HepG2 (cell line): ENCODE results near the gene TCF3. TPM values are rescaled to one million over a fixed set of nuclear protein-coding genes. Genes with fewer than 3 reads are reported as not detected.

Source experiments
- ATAC-seq: fragments of 200-7000 bp; cut with Tn5 transposase; 3 replicates; pipeline ENCODE4 v1.9.1; 2020; ENCODE audit warnings: mild to moderate bottlenecking, moderate library complexity
- BruUV-seq: library from RNA; stranded (reverse); fragments of 400-500 nt; replicated peaks from 2 replicates; lab custom pipeline; 2021; lab: Mats Ljungman, UMichigan
- CTCF ChIA-PET: fragments of 300-600 bp; formaldehyde crosslinking; extraction: SDS; loops from one replicate; lab custom pipeline; 2021; ENCODE audit warnings: low total read pairs, inconsistent platforms, low intra/inter-chr PET ratio; lab: Yijun Ruan, JAX
- POLR2A ChIA-PET: fragments of 350-600 bp; sonication (Branson Sonifier 250); formaldehyde crosslinking; loops from one replicate; lab custom pipeline; 2020; ENCODE audit warnings: antibody characterized with exemption, inconsistent platforms; lab: Yijun Ruan, JAX
- DNase-seq: peaks from one replicate; pipeline ENCODE4 v3.0.0-alpha.2; 2015; ENCODE audit warnings: low spot score
- FAIRE-seq: peaks from 3 replicates; lab custom pipeline; 2011; peaks lifted over from hg19 to GRCh38; lab: Jason Lieb, UNC
- H2AFZ ChIP-seq: one replicate; pipeline ENCODE4 v1.6.1; 2011; ENCODE audit warnings: low read length, inconsistent platforms
- H3K27ac ChIP-seq: fragments of 300-600 bp; 3 replicates; pipeline ENCODE4 v1.8.0; 2011; ENCODE audit warnings: mixed run types, mild to moderate bottlenecking, mixed read lengths, low read length, inconsistent platforms; ENCODE audit not compliant: insufficient read depth; ENCODE audit errors: extremely low read length
- H3K27me3 ChIP-seq, 2 experiments: fragments of 200-600 bp in 1 of 2; 2 replicates in 1 of 2; 3 replicates in 1 of 2; pipeline versions ENCODE4 v1.6.0 to v1.8.0; 2011; ENCODE audit warnings: low read length in 2 of 2, mild to moderate bottlenecking in 2 of 2, moderate library complexity in 2 of 2, inconsistent platforms in 1 of 2; ENCODE audit not compliant: insufficient read depth in 2 of 2, control insufficient read depth in 1 of 2
- H3K36me3 ChIP-seq, 2 experiments: fragments of 200-600 bp in 1 of 2; replicated peaks in 1 of 2; 2 replicates in 1 of 2; 3 replicates in 1 of 2; pipeline versions ENCODE4 v1.5.1 to v1.8.0; 2011; ENCODE audit warnings: low read length in 2 of 2, inconsistent platforms in 1 of 2; ENCODE audit not compliant: insufficient read depth in 2 of 2, control insufficient read depth in 1 of 2
- H3K4me1 ChIP-seq: 2 replicates; pipeline ENCODE4 v1.5.1; 2012; ENCODE audit warnings: low read length, inconsistent platforms; ENCODE audit not compliant: insufficient read depth
- H3K4me2 ChIP-seq: 2 replicates; pipeline ENCODE4 v1.6.0; 2011; ENCODE audit warnings: low read depth, low read length, inconsistent platforms
- H3K4me3 ChIP-seq, 3 experiments: fragments of 200-600 bp in 1 of 3; sonication (generic), shearing (Covaris generic) in 1 of 3; replicated peaks in 1 of 3; 2 replicates each; pipeline ENCODE4 v1.5.1; 2011 to 2016; ENCODE audit warnings: low read length in 3 of 3, inconsistent platforms in 2 of 3, low read depth in 2 of 3, mild to moderate bottlenecking in 2 of 3, control low read depth in 1 of 3, mixed read lengths in 1 of 3; ENCODE audit not compliant: insufficient read depth in 1 of 3
- H3K79me2 ChIP-seq: one replicate; pipeline ENCODE4 v1.6.1; 2011; ENCODE audit warnings: low read length, inconsistent platforms; ENCODE audit not compliant: insufficient read depth
- H3K9ac ChIP-seq: 2 replicates; pipeline ENCODE4 v1.6.0; 2011; ENCODE audit warnings: mild to moderate bottlenecking, low read depth, low read length, inconsistent platforms; ENCODE audit not compliant: insufficient read depth
- H3K9me3 ChIP-seq: 2 replicates; pipeline ENCODE4 v1.5.1; 2012; ENCODE audit warnings: mild to moderate bottlenecking, low read length
- H4K20me1 ChIP-seq: 2 replicates; pipeline ENCODE4 v1.6.0; 2011; ENCODE audit warnings: inconsistent platforms, mild to moderate bottlenecking, low read length, moderate library complexity; ENCODE audit not compliant: insufficient read depth
- AGO2 ChIP-seq: fragments of 200-400 bp; formaldehyde crosslinking; optimal IDR thresholded peaks from 2 replicates; pipeline ENCODE3; 2017; ENCODE audit warnings: mild to moderate bottlenecking, low read depth, low read length, moderate library complexity
- ATM ChIP-seq: fragments of 450-650 bp; IDR thresholded peaks from 2 replicates; pipeline ENCODE4 v1.7.1; 2017; ENCODE audit warnings: mild to moderate bottlenecking, borderline replicate concordance
- E2F2 ChIP-seq: sonication (generic); formaldehyde crosslinking; IDR thresholded peaks from 2 replicates; pipeline ENCODE4 v1.4.0; 2020; ENCODE audit warnings: missing genetic modification reagents, borderline replicate concordance
- RBFOX2 ChIP-seq: fragments of 200-400 bp; formaldehyde crosslinking; IDR thresholded peaks from 2 replicates; pipeline ENCODE4 v1.6.1; 2017; ENCODE audit warnings: low read depth, mild to moderate bottlenecking, low read length
- RBM22 ChIP-seq: fragments of 200-400 bp; formaldehyde crosslinking; optimal IDR thresholded peaks from 2 replicates; pipeline ENCODE3; 2017; ENCODE audit warnings: mild to moderate bottlenecking, low read length, moderate library complexity
- SMARCC2 ChIP-seq: fragments of 450-650 bp; IDR thresholded peaks from 2 replicates; pipeline ENCODE4 v1.6.1; 2017; ENCODE audit warnings: antibody characterized with exemption, mild to moderate bottlenecking
- SRF ChIP-seq: IDR thresholded peaks from 2 replicates; pipeline ENCODE4 v1.6.1; 2011; ENCODE audit warnings: mild to moderate bottlenecking, low read depth, low read length, moderate library complexity
- ZNF549 ChIP-seq: sonication (generic); formaldehyde crosslinking; IDR thresholded peaks from 2 replicates; pipeline ENCODE4 v1.5.0; 2020; ENCODE audit warnings: missing genetic modification reagents
- ZNF781 ChIP-seq: sonication (generic); formaldehyde crosslinking; IDR thresholded peaks from 2 replicates; pipeline ENCODE4 v1.5.1; 2020; ENCODE audit warnings: borderline replicate concordance, mild to moderate bottlenecking, missing genetic modification reagents; ENCODE audit errors: not compliant biosample characterization
- ZNF878 ChIP-seq: sonication (generic); formaldehyde crosslinking; IDR thresholded peaks from 2 replicates; pipeline ENCODE4 v1.8.1; 2023; ENCODE audit warnings: mild to moderate bottlenecking, missing genetic modification reagents, moderate library complexity
- WGBS: methylation state at CpG from one replicate; pipeline ENCODE4 v1.1.6; 2017; ENCODE audit warnings: low lambda C conversion rate; 5-methylcytosine and 5-hydroxymethylcytosine counted together
- in situ Hi-C: cut with HindIII; loops from 2 replicates; pipeline ENCODE4 v1.10.0; 2017; ENCODE audit warnings: low pct_unique_long_range_greater_than_20kb; ENCODE audit not compliant: extremely low pct_ligation_motif_present
- intact Hi-C: fragments of 100-400 bp; cut with micrococcal nuclease; formaldehyde crosslinking; loops from one replicate; pipeline ENCODE4 v1.10.0; 2022; ENCODE audit not compliant: unreplicated experiment
- polyA plus RNA-seq, 8 experiments: library from polyadenylated mRNA; depleted of rRNA in 3 of 8; stranded (reverse) in 7 of 8; unstranded in 1 of 8; fragments of >200 nt; fragmentation: Illumina TruSeq in 4 of 8; extraction: Trizol in 4 of 8; gene quantifications; 2 replicates each; pipeline versions ENCODE4 v1.2.1 to v1.2.3, GENCODE V29; 2011 to 2016; ENCODE audit warnings: low read depth in 4 of 8, missing spikeins in 1 of 8, mixed read lengths in 1 of 8; ENCODE audit not compliant: insufficient read depth in 1 of 8
- total RNA-seq, 5 experiments: library from RNA; depleted of rRNA; stranded (reverse); fragments of >200 nt; fragmentation: Illumina TruSeq; extraction: Trizol; gene quantifications; 2 replicates each; pipeline ENCODE4 v1.2.3, GENCODE V29; 2016; ENCODE audit warnings: low read depth in 1 of 5

The TCF3 gene
- total and polyA plus RNA-seq, 2 of the 13 experiments (the other 11 are each of a cell fraction or from before 2014, with no cell fraction given), result 51.4 to 53.2 TPM

- TF ChIP-seq ATM (no peak), RBM22 (no peak), ZNF781 (CRISPR knock-in tag) (no peak)
These were observed 70.2 kb downstream of the TCF3 start (continued) for GRCh38 chr19:1582201-1582600.

- intact Hi-C loops, result no loop called here
- Histone ChIP-seq H3K27ac (no peak overlapping the region), H4K20me1 (0 out of 2 replicates have a peak, but pooled peaks cover 2% of the 10 kb centered on the region), H2AFZ (no peak overlapping the region), H3K4me2 (no peak overlapping the region), H3K9ac (no peak overlapping the region), H3K79me2 (peaks cover 6% of the 10 kb centered on the region), H3K4me1 (peaks cover 2% of the 10 kb centered on the region; the same call in 1 of the 2 replicates), H3K4me3 (no peak overlapping the region), H3K36me3 (peaks cover 14 to 52% of the 10 kb centered on the region in 2 experiments; a peak in 4 of 5 replicates), H3K27me3 (no peaks in the 10 kb centered on the region), H3K9me3 (no peaks in the 10 kb centered on the region)
- in situ Hi-C loops, result no loop called here
- BruUV-seq, result no TSS peak
- TF ChIP-seq ZNF549 (CRISPR knock-in tag) (no peak), ZNF878 (no peak), E2F2 (CRISPR knock-in tag) (no peak), AGO2 (peak; percentile 62), RBFOX2 (peak; percentile 36; the same call in 1 of the 2 replicates), RBM22 (no peak), SMARCC2 (no peak), SRF (no peak)
- ATAC-seq (no peak), DNase-seq (no peak), FAIRE-seq (no peak)
- CTCF ChIA-PET, result no interaction called here
- WGBS, result 94% methylated on average over 9 of the region's 22 CpGs
- POLR2A ChIA-PET, result no interaction called here
These were observed 71.5 kb downstream of the TCF3 start for GRCh38 chr19:1580957-1581356.
